ENCODE measurements around the gene MPG.

DNA sequence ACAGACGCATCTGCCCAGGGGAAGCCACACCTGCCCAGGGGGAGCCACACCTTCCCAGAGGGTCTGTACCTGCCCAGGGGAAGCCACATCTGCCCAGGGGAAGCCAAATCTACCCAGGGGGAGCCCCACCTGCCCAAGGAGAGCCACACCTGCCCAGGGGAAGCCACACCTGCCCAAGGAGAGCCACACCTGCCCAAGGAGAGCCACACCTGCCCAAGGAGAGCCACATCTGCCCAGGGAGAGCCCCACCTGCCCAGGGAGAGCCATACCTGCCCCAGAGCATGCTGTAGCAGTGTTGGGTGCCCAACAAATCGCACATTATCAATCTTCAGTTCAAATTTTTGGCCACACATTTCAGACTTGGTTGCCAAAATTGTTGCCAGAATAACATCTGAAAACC lies 40.8 kb downstream of the MPG start:
- TF ChIP-seq POU2F2 (IDR thresholded peaks at IDR 0.05; ENCODE audit: low read depth, low read length) (no peak), SPI1 (IDR thresholded peaks at IDR 0.05; ENCODE audit: low read depth, low read length) (no peak)
